Loucy (cell line): ENCODE measurements around the gene PNPLA2.

Source experiments
- H2AFZ ChIP-seq: fragments of 200-600 bp; sonication (generic); 2 replicates; pipeline ENCODE4 v1.6.0; 2016; ENCODE audit warnings: antibody characterized with exemption, mild to moderate bottlenecking, low read length, moderate library complexity
- H3F3A ChIP-seq: fragments of 200-600 bp; 2 replicates; pipeline ENCODE4 v1.6.0; 2016; ENCODE audit warnings: antibody characterized with exemption, low read depth, mild to moderate bottlenecking
- H3K27me3 ChIP-seq: fragments of 200-600 bp; sonication (generic); 2 replicates; pipeline ENCODE4 v1.6.1; 2014; ENCODE audit warnings: low read length, mild to moderate bottlenecking; ENCODE audit not compliant: insufficient read depth, poor library complexity, severe bottlenecking
- H3K36me3 ChIP-seq: fragments of 200-600 bp; sonication (generic); 2 replicates; pipeline ENCODE4 v1.6.1; 2016; ENCODE audit warnings: low read length; ENCODE audit not compliant: insufficient read depth
- H3K4me1 ChIP-seq: fragments of 200-600 bp; sonication (generic); 2 replicates; pipeline ENCODE4 v1.5.1; 2014; ENCODE audit warnings: low read length, mild to moderate bottlenecking; ENCODE audit not compliant: insufficient read depth, poor library complexity, severe bottlenecking
- H3K4me2 ChIP-seq: fragments of 200-600 bp; sonication (generic); 2 replicates; pipeline ENCODE4 v1.6.0; 2014; ENCODE audit warnings: antibody characterized with exemption, low read length, low read depth, mild to moderate bottlenecking; ENCODE audit not compliant: poor library complexity, severe bottlenecking
- H3K4me3 ChIP-seq: fragments of 200-600 bp; sonication (generic); 2 replicates; pipeline ENCODE4 v1.5.1; 2014; ENCODE audit warnings: low read length, mild to moderate bottlenecking, mixed read lengths; ENCODE audit not compliant: poor library complexity, severe bottlenecking
- H3K79me2 ChIP-seq: fragments of 200-600 bp; sonication (generic); 2 replicates; pipeline ENCODE4 v1.6.1; 2014; ENCODE audit warnings: low read length; ENCODE audit not compliant: insufficient read depth
- H3K9ac ChIP-seq: fragments of 200-600 bp; sonication (generic); 2 replicates; pipeline ENCODE4 v1.6.0; 2014; ENCODE audit warnings: mild to moderate bottlenecking, low read depth, low read length, moderate library complexity; ENCODE audit not compliant: poor library complexity, severe bottlenecking
- H3K9me2 ChIP-seq: fragments of 200-600 bp; sonication (generic); replicated peaks from 2 replicates; pipeline ENCODE4 v1.6.1; 2016; ENCODE audit warnings: low read depth, low read length, mixed read lengths
- H3K9me3 ChIP-seq: fragments of 200-600 bp; sonication (generic); 2 replicates; pipeline ENCODE4 v1.6.1; 2014; ENCODE audit warnings: mild to moderate bottlenecking, antibody characterized with exemption, low read length, low read depth; ENCODE audit not compliant: insufficient read depth
- H4K20me1 ChIP-seq: fragments of 200-600 bp; sonication (generic); 2 replicates; pipeline ENCODE4 v1.6.0; 2014; ENCODE audit warnings: antibody characterized with exemption, low read length, mild to moderate bottlenecking; ENCODE audit not compliant: insufficient read depth, poor library complexity, severe bottlenecking
- EZH2phosphoT487 ChIP-seq: fragments of 200-600 bp; IDR thresholded peaks from 2 replicates; pipeline ENCODE4 v1.6.1; 2018; ENCODE audit warnings: antibody characterized with exemption, mild to moderate bottlenecking, moderate library complexity, borderline replicate concordance
- TF ChIP-seq, protein P1 (sequence below): fragments of 200-600 bp; sonication (generic); conservative IDR thresholded peaks from 2 replicates; pipeline ENCODE4 v1.5.1; 2014; ENCODE audit warnings: mild to moderate bottlenecking, antibody characterized with exemption, low read length

The PNPLA2 gene

DNA sequence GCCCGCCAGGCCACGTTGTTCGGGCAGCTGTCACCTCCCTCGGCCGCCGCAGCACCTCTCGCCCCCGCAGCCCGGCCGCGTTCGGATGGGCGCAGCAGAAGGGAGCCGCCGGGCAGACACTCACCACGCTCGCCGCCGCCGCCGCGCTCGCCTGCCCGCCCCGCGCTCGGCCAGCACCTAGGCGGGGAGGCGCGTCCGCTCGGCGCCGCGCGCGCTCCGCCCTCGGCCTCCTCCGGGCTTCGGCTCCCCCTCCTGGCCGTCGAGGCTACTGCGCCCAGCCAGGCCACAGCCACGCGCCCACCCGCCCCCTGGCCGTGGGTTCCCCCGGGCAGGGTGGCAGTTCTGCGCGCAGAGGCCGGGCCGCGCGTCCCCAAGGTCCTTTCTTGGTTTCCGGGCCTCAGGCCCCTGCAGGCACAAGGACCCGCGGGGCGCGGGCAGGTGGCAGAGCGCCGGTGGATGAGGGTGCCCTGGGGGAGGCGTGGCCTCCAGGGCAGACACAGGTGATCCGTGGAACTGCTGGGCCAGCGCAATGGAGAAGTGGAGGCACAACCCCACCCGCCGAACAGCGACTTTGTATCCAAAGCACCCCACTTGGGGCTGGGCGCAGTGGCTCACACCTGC, 20.5 kb upstream of the PNPLA2 start, which contains the start of gene SLC25A22:
SLC25A22 (minus strand) TSS at position 189 of the 621 bp plus-strand sequence. CDS start 3,275 bp downstream, outside the sequence.
- Histone ChIP-seq H3K9ac (peak within 1 kb of the TSS; percentile 83), H3K4me1 (peaks cover 17% of the 10 kb centered on the region), H3K4me2 (peak within 1 kb of the TSS; percentile 100), H3K27me3 (no peaks in the 10 kb centered on the region), H3K9me2 (no peaks in the 10 kb centered on the region), H2AFZ (peak within 1 kb of the TSS; percentile 55; the same call in 1 of the 2 replicates), H3K4me3 (peak within 1 kb of the TSS; percentile 85), H3K79me2 (peaks cover 26% of the 10 kb centered on the region; the same call in 1 of the 2 replicates), H4K20me1 (peaks cover 14% of the 10 kb centered on the region), H3K36me3 (no peaks in the 10 kb centered on the region), H3K9me3 (no peaks in the 10 kb centered on the region), H3F3A (peaks cover 3% of the 10 kb centered on the region; the same call in 1 of the 2 replicates)
- TF ChIP-seq, protein P1, sequence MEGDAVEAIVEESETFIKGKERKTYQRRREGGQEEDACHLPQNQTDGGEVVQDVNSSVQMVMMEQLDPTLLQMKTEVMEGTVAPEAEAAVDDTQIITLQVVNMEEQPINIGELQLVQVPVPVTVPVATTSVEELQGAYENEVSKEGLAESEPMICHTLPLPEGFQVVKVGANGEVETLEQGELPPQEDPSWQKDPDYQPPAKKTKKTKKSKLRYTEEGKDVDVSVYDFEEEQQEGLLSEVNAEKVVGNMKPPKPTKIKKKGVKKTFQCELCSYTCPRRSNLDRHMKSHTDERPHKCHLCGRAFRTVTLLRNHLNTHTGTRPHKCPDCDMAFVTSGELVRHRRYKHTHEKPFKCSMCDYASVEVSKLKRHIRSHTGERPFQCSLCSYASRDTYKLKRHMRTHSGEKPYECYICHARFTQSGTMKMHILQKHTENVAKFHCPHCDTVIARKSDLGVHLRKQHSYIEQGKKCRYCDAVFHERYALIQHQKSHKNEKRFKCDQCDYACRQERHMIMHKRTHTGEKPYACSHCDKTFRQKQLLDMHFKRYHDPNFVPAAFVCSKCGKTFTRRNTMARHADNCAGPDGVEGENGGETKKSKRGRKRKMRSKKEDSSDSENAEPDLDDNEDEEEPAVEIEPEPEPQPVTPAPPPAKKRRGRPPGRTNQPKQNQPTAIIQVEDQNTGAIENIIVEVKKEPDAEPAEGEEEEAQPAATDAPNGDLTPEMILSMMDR = peak; percentile 61
- no peak for TF ChIP-seq EZH2phosphoT487

DNA sequence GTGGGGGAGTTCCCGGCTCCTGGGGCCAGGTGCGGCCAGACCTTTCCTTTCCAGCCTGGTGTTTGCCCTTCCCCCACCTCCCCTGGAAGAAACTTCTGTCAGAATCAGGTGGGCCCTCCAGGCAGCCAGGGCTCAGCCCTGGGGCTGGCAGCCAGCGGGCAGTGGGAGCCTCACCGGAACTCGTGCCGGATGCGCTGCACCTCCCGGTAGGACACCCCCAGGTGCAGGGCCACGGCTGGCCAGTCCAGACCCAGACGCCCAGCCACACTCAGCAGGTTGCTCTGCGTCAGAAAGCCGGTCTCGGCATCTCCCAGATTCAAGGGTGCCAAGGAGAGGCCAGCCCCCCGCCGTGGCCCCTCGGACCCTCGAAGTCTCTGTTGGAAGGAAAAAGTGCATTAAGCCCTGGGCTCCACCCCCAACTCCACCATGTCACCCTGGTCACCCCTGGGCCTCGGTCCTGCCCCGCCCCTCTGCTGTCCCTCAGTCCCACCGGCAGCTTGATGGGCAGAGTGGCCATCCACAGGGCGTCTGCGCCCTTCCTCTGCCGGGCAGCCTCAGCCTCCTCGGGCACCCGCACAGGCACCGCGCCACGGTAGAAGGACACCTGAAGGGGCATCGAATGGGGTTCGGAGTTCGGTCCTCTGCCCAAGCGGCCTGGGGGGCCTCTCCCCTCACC, 18.9 kb upstream of the PNPLA2 start:
- Histone ChIP-seq H3K4me2 (no peak overlapping the region), H3K9me2 (no peaks in the 10 kb centered on the region), H3F3A (peaks cover 3% of the 10 kb centered on the region; the same call in 1 of the 2 replicates), H3K27me3 (no peaks in the 10 kb centered on the region), H4K20me1 (peaks cover 21% of the 10 kb centered on the region), H3K36me3 (no peaks in the 10 kb centered on the region), H3K9me3 (no peaks in the 10 kb centered on the region), H3K4me3 (no peak overlapping the region), H3K79me2 (peaks cover 38% of the 10 kb centered on the region; the same call in 1 of the 2 replicates), H3K9ac (no peak overlapping the region), H3K4me1 (peaks cover 26% of the 10 kb centered on the region), H2AFZ (no peak overlapping the region)
- TF ChIP-seq, protein P1 = no peak
- no peak for TF ChIP-seq EZH2phosphoT487

DNA sequence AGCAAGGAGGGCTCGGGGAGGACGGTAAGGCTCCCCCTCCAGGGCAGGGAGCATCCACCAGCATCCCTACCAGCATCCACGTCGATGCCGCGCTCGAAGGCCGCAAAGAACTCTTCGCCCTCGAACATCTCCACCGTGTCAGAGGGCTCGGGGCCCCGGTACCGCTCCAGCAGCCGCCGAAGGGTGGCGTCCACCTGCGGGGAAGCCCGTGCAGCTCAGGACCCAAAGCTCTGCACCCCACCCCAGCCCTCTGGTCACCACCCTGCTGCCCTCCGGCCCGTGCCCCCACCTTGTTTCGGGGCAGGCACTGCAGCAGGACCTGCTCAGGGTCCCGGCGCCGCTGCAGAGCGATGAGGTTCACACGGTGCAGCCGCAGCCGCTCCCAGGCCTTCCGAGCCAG, 18.2 kb upstream of the PNPLA2 start:
- Histone ChIP-seq H3K9ac (no peak overlapping the region), H3K9me3 (no peaks in the 10 kb centered on the region), H3K4me3 (no peak overlapping the region), H3K4me1 (peaks cover 25% of the 10 kb centered on the region), H2AFZ (no peak overlapping the region), H3K9me2 (no peaks in the 10 kb centered on the region), H3K27me3 (no peaks in the 10 kb centered on the region), H3K79me2 (peaks cover 32% of the 10 kb centered on the region; the same call in 1 of the 2 replicates), H3F3A (peaks cover 3% of the 10 kb centered on the region; the same call in 1 of the 2 replicates), H4K20me1 (peaks cover 21% of the 10 kb centered on the region), H3K4me2 (no peak overlapping the region), H3K36me3 (no peaks in the 10 kb centered on the region)
- no peak for TF ChIP-seq EZH2phosphoT487
- TF ChIP-seq, protein P1 = no peak
